Measurements from ENCODE around the gene GNAS. TPM values are rescaled to one million over a fixed set of nuclear protein-coding genes. Genes with fewer than 3 reads are reported as not detected.

The GNAS gene
- total RNA-seq, 1 donor from 2014 or later: 875 TPM

- Histone ChIP-seq H3K27me3 (no peaks in the 10 kb centered on the region), H3K36me3 (peaks cover 5 to 47% of the 10 kb centered on the region in 2 donors), H3K9me3 (no peaks in the 10 kb centered on the region), H3K4me1 (peaks cover 30% of the 10 kb centered on the region), H3K4me3 (no peak overlapping the region), H3K27ac (no peak overlapping the region)
- DNase-seq (ENCODE audit: extremely low spot score in 2 of 2): no peak
- intact Hi-C loops (cut with DNase I): no loop called here
- TF ChIP-seq POLR2AphosphoS5 (IDR thresholded peaks at IDR 0.05; ENCODE audit: insufficient read depth in 1 of 2, low read depth in 1 of 2) (no peak), CTCF (IDR thresholded peaks at IDR 0.05) (no peak), POLR2A (IDR thresholded peaks at IDR 0.05) (no peak)
Measured at GRCh38 chr20:58911309-58911708, 58.8 kb downstream of the GNAS start.

GRCh38 chr20:58911970-58912369 is 59.5 kb downstream of the GNAS start:
- Histone ChIP-seq H3K27ac (no peak overlapping the region), H3K36me3 (peaks cover 5 to 40% of the 10 kb centered on the region in 2 donors), H3K4me1 (peaks cover 24% of the 10 kb centered on the region), H3K27me3 (no peaks in the 10 kb centered on the region), H3K9me3 (no peaks in the 10 kb centered on the region), H3K4me3 (no peak overlapping the region)
- DNase-seq (ENCODE audit: extremely low spot score in 2 of 2): no peak
- intact Hi-C loops (cut with DNase I): no loop called here
- TF ChIP-seq CTCF (IDR thresholded peaks at IDR 0.05) (no peak), POLR2AphosphoS5 (IDR thresholded peaks at IDR 0.05; ENCODE audit: insufficient read depth in 1 of 2, low read depth in 1 of 2) (no peak), POLR2A (IDR thresholded peaks at IDR 0.05) (no peak)

- no peak overlapping the region for H3K27ac ChIP-seq
- TF ChIP-seq POLR2A (IDR thresholded peaks at IDR 0.05) (no peak), POLR2AphosphoS5 (IDR thresholded peaks at IDR 0.05; ENCODE audit: insufficient read depth in 1 of 2, low read depth in 1 of 2) (no peak), CTCF (IDR thresholded peaks at IDR 0.05) (no peak)
- H3K4me1 ChIP-seq: peaks cover 13% of the 10 kb centered on the region
- no peaks in the 10 kb centered on the region for H3K9me3 ChIP-seq
- no peaks in the 10 kb centered on the region for H3K27me3 ChIP-seq
- intact Hi-C loops (cut with DNase I): no loop called here
- H3K4me3 ChIP-seq: no peak overlapping the region
- no peak for DNase-seq (ENCODE audit: extremely low spot score in 2 of 2)
- H3K36me3 ChIP-seq: peaks cover 5 to 36% of the 10 kb centered on the region in 2 donors
Measured at GRCh38 chr20:58913079-58913478, 60.6 kb downstream of the GNAS start.

- H3K4me1 ChIP-seq: no peaks in the 10 kb centered on the region
- no peak overlapping the region for H3K27ac ChIP-seq
- no peaks in the 10 kb centered on the region for H3K9me3 ChIP-seq
- intact Hi-C loops (cut with DNase I): no loop called here
- H3K4me3 ChIP-seq: no peak overlapping the region
- TF ChIP-seq POLR2A (IDR thresholded peaks at IDR 0.05) (no peak), POLR2AphosphoS5 (IDR thresholded peaks at IDR 0.05; ENCODE audit: insufficient read depth in 1 of 2, low read depth in 1 of 2) (no peak), CTCF (IDR thresholded peaks at IDR 0.05) (no peak)
- no peaks in the 10 kb centered on the region for H3K27me3 ChIP-seq
- DNase-seq (ENCODE audit: extremely low spot score in 2 of 2): no peak
- H3K36me3 ChIP-seq: no peaks in the 10 kb centered on the region
Measured at GRCh38 chr20:58918621-58919020, 66.1 kb downstream of the GNAS start.

GRCh38 chr20:58921564-58921963 is 69.0 kb downstream of the GNAS start:
- intact Hi-C loops (cut with DNase I): no loop called here
- no peak overlapping the region for H3K4me3 ChIP-seq
- H3K27ac ChIP-seq: no peak overlapping the region
- H3K9me3 ChIP-seq: no peaks in the 10 kb centered on the region
- H3K36me3 ChIP-seq: no peaks in the 10 kb centered on the region
- H3K27me3 ChIP-seq: no peaks in the 10 kb centered on the region
- TF ChIP-seq POLR2AphosphoS5 (IDR thresholded peaks at IDR 0.05; ENCODE audit: insufficient read depth in 1 of 2, low read depth in 1 of 2): no peak
- no peak for TF ChIP-seq POLR2A (IDR thresholded peaks at IDR 0.05)
- TF ChIP-seq CTCF (IDR thresholded peaks at IDR 0.05): no peak
- H3K4me1 ChIP-seq: no peaks in the 10 kb centered on the region
- no peak for DNase-seq (ENCODE audit: extremely low spot score in 2 of 2)

All from vagina (tissue), 2 donors.